ENCODE results near the gene ILKAP. TPM values are rescaled to one million over a fixed set of nuclear protein-coding genes. Genes with fewer than 3 reads are reported as not detected.

ILKAP gene
- total RNA-seq, 1 experiment from 2014 or later, result 50.7 TPM

DNA sequence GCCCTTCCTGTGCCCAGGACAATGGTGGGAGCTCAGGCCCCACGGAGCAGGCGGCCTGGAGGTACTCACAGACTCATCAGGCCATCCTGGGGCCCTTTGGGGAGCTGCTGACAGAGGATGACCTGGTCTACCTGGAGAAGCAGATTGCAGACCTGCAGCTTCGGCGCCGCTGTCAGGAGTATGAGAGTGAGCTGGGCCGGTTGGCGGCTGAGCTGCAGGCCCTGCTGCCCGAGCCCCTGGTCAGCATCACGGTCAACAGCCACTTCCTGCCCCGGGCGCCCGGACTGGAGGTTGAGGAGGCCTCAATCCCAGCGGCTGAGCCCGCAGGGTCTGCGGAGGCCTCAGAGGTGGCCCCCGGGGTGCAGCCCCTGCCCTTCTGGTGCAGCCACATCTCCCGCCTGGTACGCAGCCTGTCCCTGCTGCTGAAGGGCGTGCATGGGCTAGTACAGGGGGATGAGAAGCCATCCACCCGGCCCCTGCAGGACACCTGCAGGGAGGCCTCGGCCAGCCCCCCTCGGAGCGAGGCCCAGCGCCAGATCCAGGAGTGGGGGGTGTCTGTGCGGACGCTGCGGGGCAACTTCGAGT is 73.3 kb downstream of the ILKAP start:
- Histone ChIP-seq H2AFZ (ENCODE audit: low read length) (no peak overlapping the region), H3K27ac (ENCODE audit: low read length) (no peak overlapping the region), H3K9ac (ENCODE audit: low read length) (no peak overlapping the region), H3K4me3 (ENCODE audit: low read length) (no peak overlapping the region), H3K79me2 (ENCODE audit: low read length) (no peaks in the 10 kb centered on the region), H3K9me2 (replicated peaks; ENCODE audit: insufficient read depth, low read length) (no peaks in the 10 kb centered on the region), H3K9me3 (ENCODE audit: low read length) (no peaks in the 10 kb centered on the region), H3K4me1 (ENCODE audit: low read length) (no peaks in the 10 kb centered on the region), H4K20me1 (ENCODE audit: insufficient read depth, low read depth, low read length) (no peaks in the 10 kb centered on the region), H3K36me3 (ENCODE audit: insufficient read depth, low read length) (no peaks in the 10 kb centered on the region), H3K4me2 (ENCODE audit: low read depth, low read length, poor library complexity, severe bottlenecking) (no peak overlapping the region), H3K27me3 (ENCODE audit: low read length) (no peaks in the 10 kb centered on the region)
- no peak for DNase-seq

DNA sequence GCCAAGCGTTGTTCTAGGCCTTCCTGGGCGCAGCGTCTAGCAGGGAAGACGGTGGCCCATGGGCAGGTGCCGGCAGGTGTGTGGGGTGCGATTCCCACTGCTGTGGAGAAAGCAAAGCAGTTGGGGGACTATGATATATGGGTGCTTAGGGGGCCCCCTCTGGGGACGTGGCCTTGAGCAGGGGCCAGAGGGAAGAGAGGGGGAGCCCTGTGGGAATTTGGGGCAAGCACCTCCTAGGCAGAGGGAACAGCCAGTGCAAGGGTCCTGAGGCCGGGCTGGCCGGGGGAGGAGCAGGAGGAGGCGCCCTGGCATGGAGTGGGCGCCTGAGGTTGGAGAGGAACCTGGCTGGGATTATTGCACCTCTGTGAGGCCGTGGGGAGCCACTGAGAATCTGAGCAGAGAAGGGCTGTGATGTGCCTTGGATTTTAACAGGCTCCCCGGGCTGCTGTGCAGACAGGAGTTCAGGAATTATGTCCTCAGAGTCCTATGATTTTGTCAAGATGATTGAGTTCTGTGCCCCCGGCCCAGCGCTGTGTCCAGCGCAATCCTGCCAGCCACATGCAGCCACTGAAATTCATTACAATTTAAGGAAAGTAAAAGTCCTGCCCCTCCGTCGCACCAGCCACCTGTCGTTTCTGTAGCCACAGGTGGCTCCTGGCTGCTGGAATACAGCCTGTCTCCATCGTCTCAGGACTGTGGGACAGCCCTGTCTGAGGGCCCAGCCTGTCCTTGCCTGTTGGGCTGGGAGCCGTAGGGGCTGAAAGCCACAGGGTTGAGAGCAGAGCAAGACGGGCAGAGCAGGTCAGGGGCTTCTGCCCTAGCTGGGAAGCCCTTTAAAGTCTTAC is 74.1 kb downstream of the ILKAP start:
- DNase-seq, result no peak
- Histone ChIP-seq H3K4me2 (ENCODE audit: low read depth, low read length, poor library complexity, severe bottlenecking) (no peak overlapping the region), H3K36me3 (ENCODE audit: insufficient read depth, low read length) (no peaks in the 10 kb centered on the region), H3K27me3 (ENCODE audit: low read length) (no peaks in the 10 kb centered on the region), H4K20me1 (ENCODE audit: insufficient read depth, low read depth, low read length) (no peaks in the 10 kb centered on the region), H3K9ac (ENCODE audit: low read length) (no peak overlapping the region), H3K4me3 (ENCODE audit: low read length) (no peak overlapping the region), H3K9me2 (replicated peaks; ENCODE audit: insufficient read depth, low read length) (no peaks in the 10 kb centered on the region), H2AFZ (ENCODE audit: low read length) (no peak overlapping the region), H3K9me3 (ENCODE audit: low read length) (no peaks in the 10 kb centered on the region), H3K79me2 (ENCODE audit: low read length) (no peaks in the 10 kb centered on the region), H3K4me1 (ENCODE audit: low read length) (no peaks in the 10 kb centered on the region), H3K27ac (ENCODE audit: low read length) (no peak overlapping the region)

DNA sequence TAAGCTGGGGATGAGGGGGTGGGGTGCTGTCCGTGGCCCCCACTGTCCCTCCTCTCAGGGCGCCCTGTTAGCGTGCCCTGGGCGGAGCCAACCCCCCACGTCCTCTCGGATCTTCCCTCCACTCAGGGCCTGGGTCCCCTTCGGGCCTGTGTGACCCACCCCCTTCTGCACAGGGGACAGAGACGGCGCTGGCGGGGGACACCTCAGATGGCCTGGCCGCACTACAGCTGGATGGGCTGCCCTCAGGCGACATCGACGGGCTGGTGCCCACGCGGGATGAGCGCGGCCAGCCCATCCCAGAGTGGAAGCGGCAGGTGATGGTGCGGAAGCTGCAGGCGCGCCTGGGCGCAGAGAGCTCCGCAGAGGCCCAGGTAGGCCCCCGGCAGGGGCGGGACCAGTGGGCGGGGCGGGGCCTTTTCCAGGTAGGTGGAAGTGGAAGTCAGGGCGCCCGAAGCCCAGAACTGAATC is 74.9 kb downstream of the ILKAP start:
- H3K36me3 ChIP-seq (ENCODE audit: insufficient read depth, low read length), result no peaks in the 10 kb centered on the region
- H3K27ac ChIP-seq (ENCODE audit: low read length), result no peak overlapping the region
- H3K4me2 ChIP-seq (ENCODE audit: low read depth, low read length, poor library complexity, severe bottlenecking), result no peak overlapping the region
- no peak overlapping the region for H2AFZ ChIP-seq (ENCODE audit: low read length)
- no peaks in the 10 kb centered on the region for H3K79me2 ChIP-seq (ENCODE audit: low read length)
- DNase-seq, result no peak
- H3K4me3 ChIP-seq (ENCODE audit: low read length), result no peak overlapping the region
- H3K9me2 ChIP-seq (replicated peaks; ENCODE audit: insufficient read depth, low read length), result no peaks in the 10 kb centered on the region
- H3K9ac ChIP-seq (ENCODE audit: low read length), result no peak overlapping the region
- no peaks in the 10 kb centered on the region for H3K4me1 ChIP-seq (ENCODE audit: low read length)
- no peaks in the 10 kb centered on the region for H4K20me1 ChIP-seq (ENCODE audit: insufficient read depth, low read depth, low read length)
- H3K9me3 ChIP-seq (ENCODE audit: low read length), result no peaks in the 10 kb centered on the region
- H3K27me3 ChIP-seq (ENCODE audit: low read length), result no peaks in the 10 kb centered on the region

DNA sequence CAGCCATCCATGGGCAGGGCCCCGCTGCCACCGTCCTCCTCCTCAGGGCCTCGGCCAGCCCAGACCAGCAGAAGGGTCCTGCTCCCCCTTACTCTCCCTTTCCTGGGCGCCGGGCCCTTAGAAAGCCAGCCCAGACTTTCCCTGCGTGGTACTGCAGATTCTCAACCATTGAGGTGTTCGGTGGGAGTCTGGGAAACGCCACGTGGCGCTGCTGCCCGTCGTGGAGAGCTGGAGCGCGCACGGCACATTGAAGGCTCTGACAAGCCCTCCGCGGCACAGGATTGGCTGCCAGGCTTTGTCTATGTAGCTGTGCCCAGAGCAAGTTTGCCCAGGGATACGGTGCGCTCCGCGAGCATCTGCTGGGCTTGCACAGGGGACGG is 75.4 kb downstream of the ILKAP start:
- no peaks in the 10 kb centered on the region for H3K36me3 ChIP-seq (ENCODE audit: insufficient read depth, low read length)
- no peaks in the 10 kb centered on the region for H3K79me2 ChIP-seq (ENCODE audit: low read length)
- no peak overlapping the region for H3K9ac ChIP-seq (ENCODE audit: low read length)
- no peak overlapping the region for H3K4me3 ChIP-seq (ENCODE audit: low read length)
- H3K27ac ChIP-seq (ENCODE audit: low read length), result no peak overlapping the region
- H4K20me1 ChIP-seq (ENCODE audit: insufficient read depth, low read depth, low read length), result no peaks in the 10 kb centered on the region
- no peak overlapping the region for H3K4me2 ChIP-seq (ENCODE audit: low read depth, low read length, poor library complexity, severe bottlenecking)
- no peaks in the 10 kb centered on the region for H3K4me1 ChIP-seq (ENCODE audit: low read length)
- no peak overlapping the region for H2AFZ ChIP-seq (ENCODE audit: low read length)
- H3K27me3 ChIP-seq (ENCODE audit: low read length), result no peaks in the 10 kb centered on the region
- no peaks in the 10 kb centered on the region for H3K9me3 ChIP-seq (ENCODE audit: low read length)
- no peak for DNase-seq
- H3K9me2 ChIP-seq (replicated peaks; ENCODE audit: insufficient read depth, low read length), result no peaks in the 10 kb centered on the region

DNA sequence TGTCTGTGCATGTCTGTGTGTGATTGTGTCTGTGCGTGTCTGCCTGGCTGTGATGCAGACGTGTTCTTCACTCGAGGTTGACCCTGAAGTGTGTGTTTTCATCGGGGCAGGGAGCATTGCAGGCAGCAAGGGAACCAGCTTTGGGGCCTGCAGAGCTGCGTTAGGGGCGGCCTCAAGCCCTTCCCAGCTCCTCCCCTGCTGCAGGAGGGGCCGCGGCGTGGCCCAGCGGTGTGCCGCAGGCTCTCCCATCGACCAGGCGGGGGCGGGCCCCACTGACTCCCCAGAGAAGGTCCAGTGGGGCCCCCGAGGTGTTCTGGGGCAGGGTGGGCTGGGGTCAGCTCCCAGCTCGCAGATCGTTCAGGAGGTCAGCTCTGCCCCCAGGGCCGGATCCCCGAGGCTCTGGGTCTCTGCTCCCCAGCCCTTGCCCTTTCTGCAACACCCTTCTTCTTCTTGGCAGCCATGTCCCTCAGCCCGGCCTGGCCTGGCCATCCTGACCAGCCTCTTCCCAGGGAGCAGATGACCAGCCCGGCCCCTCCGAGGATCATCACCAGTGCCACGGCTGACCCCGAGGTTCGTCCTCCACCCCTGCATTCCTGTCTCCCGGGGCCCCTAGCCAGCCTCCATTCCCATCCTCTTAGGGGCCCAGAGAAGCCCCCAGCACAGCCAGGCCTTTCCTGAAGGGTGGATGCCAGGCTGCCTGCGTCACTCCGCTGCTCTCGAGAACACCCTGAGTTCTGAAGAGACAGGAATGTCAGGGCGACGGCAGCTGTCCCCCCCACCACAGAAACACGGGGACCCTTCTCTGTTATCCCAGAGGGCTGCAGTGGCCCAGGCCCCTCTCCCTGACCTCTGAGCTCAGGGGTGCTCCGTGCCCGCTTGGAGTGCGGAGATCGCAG is 76.1 kb downstream of the ILKAP start:
- H3K4me3 ChIP-seq (ENCODE audit: low read length), result no peak overlapping the region
- H3K79me2 ChIP-seq (ENCODE audit: low read length), result no peaks in the 10 kb centered on the region
- H3K4me1 ChIP-seq (ENCODE audit: low read length), result no peaks in the 10 kb centered on the region
- H3K9ac ChIP-seq (ENCODE audit: low read length), result no peak overlapping the region
- no peaks in the 10 kb centered on the region for H4K20me1 ChIP-seq (ENCODE audit: insufficient read depth, low read depth, low read length)
- no peaks in the 10 kb centered on the region for H3K9me2 ChIP-seq (replicated peaks; ENCODE audit: insufficient read depth, low read length)
- no peaks in the 10 kb centered on the region for H3K9me3 ChIP-seq (ENCODE audit: low read length)
- H2AFZ ChIP-seq (ENCODE audit: low read length), result no peak overlapping the region
- H3K27ac ChIP-seq (ENCODE audit: low read length), result no peak overlapping the region
- no peaks in the 10 kb centered on the region for H3K36me3 ChIP-seq (ENCODE audit: insufficient read depth, low read length)
- no peak overlapping the region for H3K4me2 ChIP-seq (ENCODE audit: low read depth, low read length, poor library complexity, severe bottlenecking)
- H3K27me3 ChIP-seq (ENCODE audit: low read length), result no peaks in the 10 kb centered on the region
- DNase-seq, result no peak

DNA sequence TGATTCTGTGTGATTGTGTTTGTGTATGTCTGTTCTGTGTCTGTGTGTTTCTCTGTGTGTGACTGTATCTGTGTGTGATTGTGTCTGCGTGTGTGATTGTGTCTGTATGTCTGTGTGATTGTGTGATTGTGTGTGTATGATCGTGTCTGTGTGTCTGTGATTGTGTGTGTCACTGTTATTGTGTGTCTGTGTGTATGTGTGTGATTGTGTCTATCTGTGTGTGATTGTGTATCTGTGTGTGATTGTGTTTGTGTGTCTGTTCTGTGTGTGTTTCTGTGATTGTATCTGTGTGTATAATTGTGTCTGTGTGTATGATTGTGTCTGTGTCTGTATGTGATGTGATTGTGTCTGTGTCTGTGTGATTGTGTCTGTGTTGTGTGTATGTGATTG is 76.7 kb downstream of the ILKAP start:
- no peak for DNase-seq
- H3K9me3 ChIP-seq (ENCODE audit: low read length), result no peaks in the 10 kb centered on the region
- H3K79me2 ChIP-seq (ENCODE audit: low read length), result no peaks in the 10 kb centered on the region
- no peak overlapping the region for H3K4me3 ChIP-seq (ENCODE audit: low read length)
- H3K9me2 ChIP-seq (replicated peaks; ENCODE audit: insufficient read depth, low read length), result no peaks in the 10 kb centered on the region
- no peaks in the 10 kb centered on the region for H4K20me1 ChIP-seq (ENCODE audit: insufficient read depth, low read depth, low read length)
- H3K4me1 ChIP-seq (ENCODE audit: low read length), result no peaks in the 10 kb centered on the region
- H2AFZ ChIP-seq (ENCODE audit: low read length), result no peak overlapping the region
- no peak overlapping the region for H3K9ac ChIP-seq (ENCODE audit: low read length)
- H3K36me3 ChIP-seq (ENCODE audit: insufficient read depth, low read length), result no peaks in the 10 kb centered on the region
- no peak overlapping the region for H3K4me2 ChIP-seq (ENCODE audit: low read depth, low read length, poor library complexity, severe bottlenecking)
- no peak overlapping the region for H3K27ac ChIP-seq (ENCODE audit: low read length)
- no peaks in the 10 kb centered on the region for H3K27me3 ChIP-seq (ENCODE audit: low read length)

DNA sequence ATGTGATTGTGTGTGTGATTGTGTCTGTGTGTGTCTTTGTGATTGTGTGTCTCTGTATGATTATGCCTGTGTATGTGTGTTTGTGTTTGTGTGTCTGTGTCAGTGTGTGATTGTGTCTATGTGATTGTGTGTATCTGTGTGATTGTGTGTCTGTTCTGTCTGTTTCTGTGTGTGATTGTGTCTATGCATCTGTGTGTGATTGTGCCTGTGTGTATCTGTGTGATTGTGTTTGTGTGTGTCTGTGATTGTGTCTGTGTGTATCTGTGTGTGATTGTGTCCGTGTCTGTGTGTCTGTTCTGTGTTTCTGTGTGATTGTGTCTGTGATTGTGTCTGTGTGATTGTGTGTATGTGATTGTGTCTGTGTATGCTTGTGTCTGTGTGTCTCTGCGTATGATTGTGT is 77.2 kb downstream of the ILKAP start:
- Histone ChIP-seq H3K9me2 (replicated peaks; ENCODE audit: insufficient read depth, low read length) (no peaks in the 10 kb centered on the region), H3K27ac (ENCODE audit: low read length) (no peak overlapping the region), H2AFZ (ENCODE audit: low read length) (no peak overlapping the region), H3K36me3 (ENCODE audit: insufficient read depth, low read length) (no peaks in the 10 kb centered on the region), H4K20me1 (ENCODE audit: insufficient read depth, low read depth, low read length) (no peaks in the 10 kb centered on the region), H3K27me3 (ENCODE audit: low read length) (no peaks in the 10 kb centered on the region), H3K9me3 (ENCODE audit: low read length) (no peaks in the 10 kb centered on the region), H3K9ac (ENCODE audit: low read length) (no peak overlapping the region), H3K4me3 (ENCODE audit: low read length) (no peak overlapping the region), H3K79me2 (ENCODE audit: low read length) (no peaks in the 10 kb centered on the region), H3K4me2 (ENCODE audit: low read depth, low read length, poor library complexity, severe bottlenecking) (no peak overlapping the region), H3K4me1 (ENCODE audit: low read length) (no peaks in the 10 kb centered on the region)
- DNase-seq, result no peak
